HEK293 (cell line): Measurements from ENCODE around the gene MARVELD1.

Source experiments
- HOXA7 ChIP-seq: sonication (generic); formaldehyde crosslinking; IDR thresholded peaks from 2 replicates; pipeline ENCODE4 v1.8.1; 2022; ENCODE audit warnings: missing genetic modification reagents, borderline replicate concordance
- ZNF530 ChIP-seq: fragments of 450-650 bp; formaldehyde crosslinking; IDR thresholded peaks from 2 replicates; pipeline ENCODE4 v1.5.1; 2016; ENCODE audit warnings: low read depth, missing biosample characterization, missing genetic modification characterization
- ZNF549 ChIP-seq: fragments of 450-650 bp; IDR thresholded peaks from 2 replicates; pipeline ENCODE4 v1.5.1; 2018; ENCODE audit warnings: missing biosample characterization, missing genetic modification characterization, mild to moderate bottlenecking, inconsistent platforms, moderate library complexity
- TF ChIP-seq, protein P1 (sequence below): fragments of 450-650 bp; formaldehyde crosslinking; IDR thresholded peaks from 2 replicates; pipeline ENCODE4 v1.5.1; 2016; ENCODE audit warnings: missing biosample characterization, missing genetic modification characterization
- TF ChIP-seq, protein P2 (sequence below): fragments of 450-650 bp; formaldehyde crosslinking; IDR thresholded peaks from 2 replicates; pipeline ENCODE4 v1.5.1; 2016; ENCODE audit warnings: missing biosample characterization, missing genetic modification characterization, low read depth

DNA sequence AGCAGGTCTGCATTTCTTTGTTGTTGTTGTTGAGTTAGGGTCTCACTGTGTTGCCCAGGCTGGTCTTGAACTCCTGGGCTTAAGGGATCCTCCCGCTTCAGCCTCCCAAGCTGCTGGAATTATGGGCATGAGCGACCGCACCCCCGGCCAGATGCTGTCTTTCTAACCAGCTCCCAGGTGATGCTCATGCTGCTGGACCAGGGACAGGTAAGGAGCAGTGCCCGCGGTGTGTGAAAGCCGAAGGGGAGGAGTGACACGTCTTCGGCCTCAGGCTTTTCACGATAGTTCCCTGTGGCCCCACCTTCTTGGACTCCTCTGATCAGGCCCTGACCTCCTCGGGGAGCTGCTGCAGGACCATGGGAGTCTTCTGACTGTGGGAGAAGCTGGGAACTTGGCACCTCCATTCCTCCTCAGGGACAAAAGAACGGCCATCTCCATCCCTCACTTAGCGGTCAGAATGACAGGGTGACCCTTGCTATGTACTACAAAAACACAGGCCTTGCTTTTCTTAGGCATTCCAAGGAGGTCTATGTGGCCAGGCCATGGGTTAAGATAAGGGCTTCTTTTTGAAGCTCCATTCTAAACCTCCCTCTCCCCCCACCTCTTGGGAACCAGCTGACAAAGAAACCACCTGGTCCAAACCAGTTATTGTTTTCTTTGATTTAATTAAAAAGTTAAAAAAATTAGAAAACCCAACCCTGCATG is 52.7 kb downstream of the MARVELD1 start:
- TF ChIP-seq ZNF549 (tag by site-specific recombination): no peak
- TF ChIP-seq HOXA7 (CRISPR knock-in tag): no peak
- TF ChIP-seq, protein P1, sequence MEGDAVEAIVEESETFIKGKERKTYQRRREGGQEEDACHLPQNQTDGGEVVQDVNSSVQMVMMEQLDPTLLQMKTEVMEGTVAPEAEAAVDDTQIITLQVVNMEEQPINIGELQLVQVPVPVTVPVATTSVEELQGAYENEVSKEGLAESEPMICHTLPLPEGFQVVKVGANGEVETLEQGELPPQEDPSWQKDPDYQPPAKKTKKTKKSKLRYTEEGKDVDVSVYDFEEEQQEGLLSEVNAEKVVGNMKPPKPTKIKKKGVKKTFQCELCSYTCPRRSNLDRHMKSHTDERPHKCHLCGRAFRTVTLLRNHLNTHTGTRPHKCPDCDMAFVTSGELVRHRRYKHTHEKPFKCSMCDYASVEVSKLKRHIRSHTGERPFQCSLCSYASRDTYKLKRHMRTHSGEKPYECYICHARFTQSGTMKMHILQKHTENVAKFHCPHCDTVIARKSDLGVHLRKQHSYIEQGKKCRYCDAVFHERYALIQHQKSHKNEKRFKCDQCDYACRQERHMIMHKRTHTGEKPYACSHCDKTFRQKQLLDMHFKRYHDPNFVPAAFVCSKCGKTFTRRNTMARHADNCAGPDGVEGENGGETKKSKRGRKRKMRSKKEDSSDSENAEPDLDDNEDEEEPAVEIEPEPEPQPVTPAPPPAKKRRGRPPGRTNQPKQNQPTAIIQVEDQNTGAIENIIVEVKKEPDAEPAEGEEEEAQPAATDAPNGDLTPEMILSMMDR (tag by site-specific recombination): no peak
- no peak for TF ChIP-seq ZNF530 (tag by site-specific recombination)
- TF ChIP-seq, protein P2, sequence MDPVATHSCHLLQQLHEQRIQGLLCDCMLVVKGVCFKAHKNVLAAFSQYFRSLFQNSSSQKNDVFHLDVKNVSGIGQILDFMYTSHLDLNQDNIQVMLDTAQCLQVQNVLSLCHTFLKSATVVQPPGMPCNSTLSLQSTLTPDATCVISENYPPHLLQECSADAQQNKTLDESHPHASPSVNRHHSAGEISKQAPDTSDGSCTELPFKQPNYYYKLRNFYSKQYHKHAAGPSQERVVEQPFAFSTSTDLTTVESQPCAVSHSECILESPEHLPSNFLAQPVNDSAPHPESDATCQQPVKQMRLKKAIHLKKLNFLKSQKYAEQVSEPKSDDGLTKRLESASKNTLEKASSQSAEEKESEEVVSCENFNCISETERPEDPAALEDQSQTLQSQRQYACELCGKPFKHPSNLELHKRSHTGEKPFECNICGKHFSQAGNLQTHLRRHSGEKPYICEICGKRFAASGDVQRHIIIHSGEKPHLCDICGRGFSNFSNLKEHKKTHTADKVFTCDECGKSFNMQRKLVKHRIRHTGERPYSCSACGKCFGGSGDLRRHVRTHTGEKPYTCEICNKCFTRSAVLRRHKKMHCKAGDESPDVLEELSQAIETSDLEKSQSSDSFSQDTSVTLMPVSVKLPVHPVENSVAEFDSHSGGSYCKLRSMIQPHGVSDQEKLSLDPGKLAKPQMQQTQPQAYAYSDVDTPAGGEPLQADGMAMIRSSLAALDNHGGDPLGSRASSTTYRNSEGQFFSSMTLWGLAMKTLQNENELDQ (tag by site-specific recombination): no peak
